Nephron (organoid): Measurements from ENCODE around the gene ANAPC2.
A peak's percentile ranks its signal among the peaks of the same experiment; 100 is the strongest.

Source experiments
- H3K27ac Mint-ChIP-seq, 3 experiments: 2 replicates each; pipeline ENCODE4 v1.8.0; 2020; ENCODE audit warnings: mixed read lengths in 3 of 3, mild to moderate bottlenecking in 2 of 3, moderate library complexity in 1 of 3
- H3K27me3 Mint-ChIP-seq: 2 replicates; pipeline ENCODE4 v1.8.0; 2021; ENCODE audit warnings: low read depth, mild to moderate bottlenecking, moderate library complexity, mixed read lengths
- H3K36me3 Mint-ChIP-seq: 2 replicates; pipeline ENCODE4 v1.8.0; 2020; ENCODE audit warnings: low read depth, mixed read lengths
- H3K4me1 Mint-ChIP-seq: 2 replicates; pipeline ENCODE4 v1.8.0; 2020; ENCODE audit warnings: mixed read lengths
- H3K4me3 Mint-ChIP-seq, 3 experiments: 2 replicates each; pipeline ENCODE4 v1.8.0; 2020; ENCODE audit warnings: mild to moderate bottlenecking in 3 of 3, mixed read lengths in 3 of 3, moderate library complexity in 2 of 3
- H3K9me3 Mint-ChIP-seq: 2 replicates; pipeline ENCODE4 v1.8.0; 2020; ENCODE audit warnings: mixed read lengths
- TF ChIP-seq, protein P1 (sequence below), 3 experiments: fragments of 200-600 bp; sonication (generic); IDR thresholded peaks; one replicate each; pipeline ENCODE4 v1.5.0; 2021; ENCODE audit warnings: antibody characterized with exemption in 3 of 3; ENCODE audit not compliant: unreplicated experiment in 3 of 3

ANAPC2 gene

DNA sequence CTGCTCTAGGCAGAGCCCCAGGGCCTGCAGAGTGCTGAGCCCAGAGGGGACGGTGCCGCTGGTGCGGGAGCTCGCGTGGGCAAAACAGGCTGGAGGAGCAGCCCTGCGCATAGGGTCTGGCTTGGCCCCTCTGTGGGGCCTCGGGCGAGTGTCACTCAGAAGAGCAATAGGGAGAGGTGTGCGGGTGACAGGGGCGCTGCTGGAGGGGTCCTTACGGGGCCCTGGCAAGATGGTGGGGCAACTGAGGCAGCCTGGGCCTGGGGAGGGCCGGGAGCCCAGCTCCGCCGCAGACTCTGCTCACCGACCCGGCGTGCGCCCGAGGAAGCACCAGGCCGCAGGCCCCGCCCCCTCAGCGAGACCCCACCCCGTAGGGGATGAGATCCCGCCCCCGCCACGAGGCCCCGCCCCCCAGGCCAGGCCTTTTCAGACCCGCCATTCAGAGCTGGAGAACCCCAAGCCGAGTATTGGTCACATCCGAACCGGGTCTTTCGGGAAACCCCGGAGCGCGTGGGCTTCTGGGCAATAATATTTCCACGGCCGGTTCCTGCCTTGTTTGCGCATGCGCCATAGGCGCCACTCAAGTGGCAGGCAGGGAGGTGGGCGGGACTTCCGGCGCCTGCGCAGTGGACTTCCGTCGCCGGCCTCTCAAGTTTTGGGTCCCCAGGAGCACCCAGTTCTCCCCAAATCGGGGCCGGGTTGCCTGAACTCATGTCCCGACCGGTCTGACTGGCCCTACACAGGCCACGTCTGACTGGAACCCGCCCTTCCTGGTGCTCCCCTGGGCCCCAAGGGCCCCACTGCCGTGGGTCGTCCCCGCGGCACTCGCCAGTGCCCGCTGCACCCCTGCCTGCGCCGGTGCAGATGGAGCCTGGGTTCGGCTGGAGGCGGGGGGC lies 35.0 kb upstream of the ANAPC2 start:
- TF ChIP-seq, protein P1, sequence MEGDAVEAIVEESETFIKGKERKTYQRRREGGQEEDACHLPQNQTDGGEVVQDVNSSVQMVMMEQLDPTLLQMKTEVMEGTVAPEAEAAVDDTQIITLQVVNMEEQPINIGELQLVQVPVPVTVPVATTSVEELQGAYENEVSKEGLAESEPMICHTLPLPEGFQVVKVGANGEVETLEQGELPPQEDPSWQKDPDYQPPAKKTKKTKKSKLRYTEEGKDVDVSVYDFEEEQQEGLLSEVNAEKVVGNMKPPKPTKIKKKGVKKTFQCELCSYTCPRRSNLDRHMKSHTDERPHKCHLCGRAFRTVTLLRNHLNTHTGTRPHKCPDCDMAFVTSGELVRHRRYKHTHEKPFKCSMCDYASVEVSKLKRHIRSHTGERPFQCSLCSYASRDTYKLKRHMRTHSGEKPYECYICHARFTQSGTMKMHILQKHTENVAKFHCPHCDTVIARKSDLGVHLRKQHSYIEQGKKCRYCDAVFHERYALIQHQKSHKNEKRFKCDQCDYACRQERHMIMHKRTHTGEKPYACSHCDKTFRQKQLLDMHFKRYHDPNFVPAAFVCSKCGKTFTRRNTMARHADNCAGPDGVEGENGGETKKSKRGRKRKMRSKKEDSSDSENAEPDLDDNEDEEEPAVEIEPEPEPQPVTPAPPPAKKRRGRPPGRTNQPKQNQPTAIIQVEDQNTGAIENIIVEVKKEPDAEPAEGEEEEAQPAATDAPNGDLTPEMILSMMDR (IDR thresholded peaks at IDR 0.05; ENCODE audit: unreplicated experiment in 3 of 3) = no peak
- peak overlapping the region in 2 of 3 experiments; percentile 68 to 74 for H3K27ac Mint-ChIP-seq
- peak overlapping the region; percentile 84 for H3K4me3 Mint-ChIP-seq
- peaks cover 4% of the 10 kb centered on the region for H3K27me3 Mint-ChIP-seq
- no peaks in the 10 kb centered on the region for H3K9me3 Mint-ChIP-seq
- H3K4me1 Mint-ChIP-seq = peaks cover 5% of the 10 kb centered on the region
- H3K36me3 Mint-ChIP-seq = no peaks in the 10 kb centered on the region

- H3K9me3 Mint-ChIP-seq = no peaks in the 10 kb centered on the region
- H3K27me3 Mint-ChIP-seq = peaks cover under 1% of the 10 kb centered on the region
- TF ChIP-seq, protein P1 (IDR thresholded peaks at IDR 0.05; ENCODE audit: unreplicated experiment in 3 of 3) = no peak
- peak within 1 kb of the TSS in 2 of 3 experiments; percentile 68 to 74 for H3K27ac Mint-ChIP-seq
- H3K36me3 Mint-ChIP-seq = no peaks in the 10 kb centered on the region
- peaks cover 1% of the 10 kb centered on the region for H3K4me1 Mint-ChIP-seq
- peak within 1 kb of the TSS; percentile 84 for H3K4me3 Mint-ChIP-seq
Measured at GRCh38 chr9:137222190-137223077, 34.1 kb upstream of the ANAPC2 start, which contains the start of gene RNF208. Gene RNF208 (minus strand): TSS chr9:137222240. CDS start chr9:137221212, 1,028 bp downstream.

DNA sequence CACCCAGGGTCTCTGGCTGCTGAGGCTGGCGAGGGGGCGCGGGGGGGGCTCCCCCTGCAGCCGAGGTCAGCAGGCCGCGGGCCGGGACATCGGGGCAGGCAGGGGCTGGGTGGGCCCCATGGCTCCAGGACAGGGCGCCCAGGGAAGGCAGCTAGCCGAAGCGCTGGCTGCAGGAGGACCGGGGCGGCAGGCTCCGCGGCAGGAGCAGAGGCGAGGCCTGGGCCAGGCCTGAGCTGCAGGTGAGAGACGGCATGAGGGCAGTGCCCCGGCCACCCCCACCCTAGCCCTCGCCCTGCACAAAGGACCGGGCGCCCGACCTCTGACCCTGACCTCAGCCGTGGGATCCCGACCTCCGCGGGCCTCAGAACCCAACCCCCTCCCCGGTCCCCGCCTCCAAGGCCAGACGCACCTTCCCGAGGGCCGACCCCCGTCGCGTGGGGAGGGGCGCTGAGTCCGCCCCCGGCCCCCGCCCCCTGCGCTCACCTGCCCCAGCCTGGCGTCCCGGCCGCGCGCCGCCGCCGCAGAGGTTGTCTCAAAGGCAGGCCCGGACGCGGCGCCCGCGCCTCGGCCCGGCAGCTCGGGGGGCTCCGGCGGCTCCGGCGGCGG lies 33.2 kb upstream of the ANAPC2 start:
- TF ChIP-seq, protein P1 (IDR thresholded peaks at IDR 0.05; ENCODE audit: unreplicated experiment in 3 of 3) = no peak
- Mint-ChIP-seq H3K9me3 (no peaks in the 10 kb centered on the region), H3K27me3 (no peaks in the 10 kb centered on the region), H3K36me3 (no peaks in the 10 kb centered on the region), H3K27ac (no peak overlapping the region), H3K4me1 (peaks cover 5% of the 10 kb centered on the region), H3K4me3 (no peak overlapping the region)

DNA sequence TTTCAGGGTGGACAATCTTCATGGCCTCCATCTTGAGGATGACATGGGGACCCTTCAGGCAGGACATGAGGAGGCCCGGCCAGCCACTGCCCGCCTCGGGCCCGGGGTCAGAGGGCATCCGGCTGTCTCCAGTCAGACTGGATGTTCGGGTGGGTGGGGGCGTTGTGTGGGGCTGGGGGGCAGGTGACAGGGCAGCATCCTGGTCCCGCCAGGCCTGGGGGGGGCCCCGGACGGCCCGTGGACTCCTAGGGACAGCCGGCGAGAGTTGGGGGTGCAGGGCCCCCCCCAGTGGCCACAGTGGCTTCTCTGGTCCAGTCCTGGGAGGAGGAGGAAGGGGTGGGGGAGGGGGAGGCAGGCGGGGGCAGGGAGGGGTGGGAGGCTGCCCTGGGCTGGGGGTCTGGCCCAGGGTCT lies 32.7 kb upstream of the ANAPC2 start:
- H3K36me3 Mint-ChIP-seq = no peaks in the 10 kb centered on the region
- H3K4me3 Mint-ChIP-seq = peak overlapping the region; percentile 38 to 54 (median 50)
- H3K27ac Mint-ChIP-seq = no peak overlapping the region
- TF ChIP-seq, protein P1 (IDR thresholded peaks at IDR 0.05; ENCODE audit: unreplicated experiment in 3 of 3) = no peak
- H3K9me3 Mint-ChIP-seq = no peaks in the 10 kb centered on the region
- H3K27me3 Mint-ChIP-seq = no peaks in the 10 kb centered on the region
- peaks cover 5% of the 10 kb centered on the region for H3K4me1 Mint-ChIP-seq

DNA sequence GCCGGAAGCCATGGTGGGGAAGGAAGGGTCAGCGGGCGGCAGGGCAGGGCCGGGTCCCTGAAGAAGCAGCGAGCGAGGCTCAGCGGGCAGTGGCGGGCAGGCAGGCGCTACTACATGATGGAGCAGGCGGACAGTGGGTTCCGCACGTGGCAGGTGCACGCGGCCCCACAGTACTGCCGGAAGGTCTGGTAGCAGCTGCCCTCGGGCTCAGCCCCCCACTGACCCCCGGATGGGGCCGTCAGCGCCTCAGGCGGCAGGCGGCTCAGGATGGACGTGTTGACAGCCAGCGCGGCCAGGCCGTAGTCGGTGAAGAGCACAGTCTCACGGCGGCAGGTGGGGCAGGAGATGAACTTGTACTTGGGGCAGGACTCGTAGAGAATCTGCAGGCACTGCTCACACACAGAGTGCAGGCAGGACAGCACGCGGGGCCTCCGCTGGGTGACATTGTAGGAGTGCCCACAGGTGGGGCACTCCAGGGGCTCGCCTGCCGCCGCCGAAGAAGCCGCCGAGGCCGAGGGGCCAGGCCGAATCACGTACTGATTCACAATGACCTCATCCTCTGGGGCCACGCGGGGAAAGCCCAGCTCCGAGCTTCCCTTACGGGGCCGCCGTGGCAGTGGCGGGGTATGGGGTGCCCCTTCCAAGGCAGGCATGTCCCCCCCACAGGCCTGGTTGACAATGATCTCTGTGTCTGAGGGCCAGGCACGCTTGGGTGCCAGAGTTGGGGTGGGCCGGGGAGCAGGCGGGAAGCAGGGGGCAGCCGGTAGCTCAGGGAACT lies 32.1 kb upstream of the ANAPC2 start:
- Mint-ChIP-seq H3K27ac (no peak overlapping the region), H3K4me3 (peak overlapping the region; percentile 51 to 66 (median 56)), H3K9me3 (no peaks in the 10 kb centered on the region), H3K4me1 (peaks cover 5% of the 10 kb centered on the region), H3K27me3 (no peaks in the 10 kb centered on the region), H3K36me3 (no peaks in the 10 kb centered on the region)
- TF ChIP-seq, protein P1 (IDR thresholded peaks at IDR 0.05; ENCODE audit: unreplicated experiment in 3 of 3) = no peak
